GM12878 (cell line): ENCODE data around the gene RAD17. TPM values are rescaled to one million over a fixed set of nuclear protein-coding genes. Genes with fewer than 3 reads are reported as not detected.

Source experiments
- ATAC-seq: fragments of 200-7000 bp; cut with Tn5 transposase; 3 replicates; pipeline ENCODE4 v1.9.1; 2020; ENCODE audit warnings: mild to moderate bottlenecking, moderate library complexity
- BruUV-seq: library from RNA; stranded (reverse); fragments of 400-500 nt; replicated peaks from 2 replicates; lab custom pipeline; 2021; lab: Mats Ljungman, UMichigan
- CTCF ChIA-PET: fragments of 300-600 bp; sonication (Branson Sonifier 250); formaldehyde crosslinking; extraction: SDS; loops from one replicate; lab custom pipeline; 2021; ENCODE audit warnings: inconsistent platforms; lab: Yijun Ruan, JAX
- POLR2A ChIA-PET: fragments of 350-600 bp; formaldehyde crosslinking; extraction: SDS; loops from one replicate; lab custom pipeline; 2021; ENCODE audit warnings: inconsistent platforms; lab: Charles Lee
- RAD21 ChIA-PET: fragments of 300-600 bp; sonication (Branson Sonifier 250); formaldehyde crosslinking; loops from one replicate; lab custom pipeline; 2023; ENCODE audit warnings: antibody characterized with exemption; ENCODE audit not compliant: unreplicated experiment; lab: Charles Lee
- SMC1A ChIA-PET: fragments of 300-600 bp; sonication (Branson Sonifier 250); formaldehyde crosslinking; loops from one replicate; lab custom pipeline; 2023; ENCODE audit not compliant: unreplicated experiment, uncharacterized antibody; lab: Charles Lee
- DNase-seq: peaks from one replicate; pipeline ENCODE4 v3.0.0-alpha.2; 2011; ENCODE audit warnings: low read depth, low spot score
- FAIRE-seq: peaks from 3 replicates; lab custom pipeline; 2011; peaks lifted over from hg19 to GRCh38; lab: Jason Lieb, UNC
- H2AFZ ChIP-seq: 2 replicates; pipeline ENCODE4 v1.6.0; 2011; ENCODE audit warnings: low read depth, low read length, control low read depth; ENCODE audit not compliant: control insufficient read depth
- H3K27ac ChIP-seq: 2 replicates; pipeline ENCODE4 v1.5.1; 2011; ENCODE audit warnings: control low read depth; ENCODE audit not compliant: control insufficient read depth, insufficient read depth
- H3K27me3 ChIP-seq, 2 experiments: replicated peaks in 1 of 2; 2 replicates each; pipeline versions ENCODE4 v1.6.0 to v1.6.1; 2011; ENCODE audit warnings: low read length in 1 of 2; ENCODE audit not compliant: control insufficient read depth in 2 of 2, insufficient read depth in 2 of 2
- H3K36me3 ChIP-seq, 2 experiments: 2 replicates each; pipeline ENCODE4 v1.5.1; 2011; ENCODE audit warnings: low read length in 1 of 2; ENCODE audit not compliant: control insufficient read depth in 2 of 2, insufficient read depth in 2 of 2
- H3K4me1 ChIP-seq: 2 replicates; pipeline ENCODE4 v1.6.1; 2011; ENCODE audit warnings: mild to moderate bottlenecking, low read length, moderate library complexity, mixed read lengths; ENCODE audit not compliant: control insufficient read depth, insufficient read depth
- H3K4me2 ChIP-seq: 2 replicates; pipeline ENCODE4 v1.6.0; 2011; ENCODE audit warnings: control low read depth; ENCODE audit not compliant: control insufficient read depth, insufficient read depth
- H3K4me3 ChIP-seq: fragments of 200-600 bp; sonication (generic); 2 replicates; pipeline ENCODE4 v1.5.1; 2016
- H3K79me2 ChIP-seq: 2 replicates; pipeline ENCODE4 v1.6.0; 2011; ENCODE audit warnings: low read length; ENCODE audit not compliant: control insufficient read depth, insufficient read depth
- H3K9ac ChIP-seq: 2 replicates; pipeline ENCODE4 v1.8.0; 2011; ENCODE audit warnings: low read length, control low read depth, mixed read lengths; ENCODE audit not compliant: control insufficient read depth, insufficient read depth
- H3K9me3 ChIP-seq: replicated peaks from 3 replicates; pipeline ENCODE4 v1.5.1; 2011; ENCODE audit warnings: mild to moderate bottlenecking, low read length; ENCODE audit not compliant: control insufficient read depth, insufficient read depth
- H4K20me1 ChIP-seq: 2 replicates; pipeline ENCODE4 v1.6.0; 2011; ENCODE audit not compliant: control insufficient read depth, insufficient read depth
- BACH1 ChIP-seq: fragments of 450-650 bp; IDR thresholded peaks from 2 replicates; pipeline ENCODE4 v1.6.1; 2017; ENCODE audit warnings: mild to moderate bottlenecking, borderline replicate concordance
- CBFB ChIP-seq: IDR thresholded peaks from 2 replicates; pipeline ENCODE4 v1.6.1; 2016; ENCODE audit warnings: antibody characterized with exemption, low read depth
- CBX5 ChIP-seq: sonication (generic); IDR thresholded peaks from 2 replicates; pipeline ENCODE4 v1.6.1; 2016; ENCODE audit warnings: low read depth, moderate library complexity, mild to moderate bottlenecking, inconsistent platforms
- FOS ChIP-seq: IDR thresholded peaks from 3 replicates; pipeline ENCODE4 v1.6.1; 2011; ENCODE audit warnings: borderline replicate concordance; ENCODE audit not compliant: insufficient read length; ENCODE audit errors: extremely low read depth
- GABPA ChIP-seq: IDR thresholded peaks from 2 replicates; pipeline ENCODE4 v1.6.1; 2014; ENCODE audit warnings: antibody characterized with exemption, low read depth, mild to moderate bottlenecking, inconsistent platforms
- MTA3 ChIP-seq: IDR thresholded peaks from 2 replicates; pipeline ENCODE4 v1.6.1; 2012; ENCODE audit warnings: low read length, inconsistent platforms, borderline replicate concordance
- NFYA ChIP-seq: IDR thresholded peaks from 2 replicates; pipeline ENCODE4 v1.6.1; 2011; ENCODE audit warnings: low read depth, mild to moderate bottlenecking, low read length, improper control_type of control experiment, borderline replicate concordance
- NR2F1 ChIP-seq: fragments of 450-650 bp; conservative IDR thresholded peaks from 2 replicates; pipeline ENCODE4 v1.6.1; 2017; ENCODE audit warnings: mild to moderate bottlenecking
- PAX5 ChIP-seq: IDR thresholded peaks from 2 replicates; pipeline ENCODE4 v1.6.1; 2011; ENCODE audit warnings: low read depth, low read length, borderline replicate concordance
- POLR2AphosphoS5 ChIP-seq: IDR thresholded peaks from 2 replicates; pipeline ENCODE4 v1.6.1; 2011; ENCODE audit warnings: mild to moderate bottlenecking, low read length, inconsistent platforms
- POU2F2 ChIP-seq: IDR thresholded peaks from 3 replicates; pipeline ENCODE4 v1.6.1; 2011; ENCODE audit warnings: low read depth, mild to moderate bottlenecking, low read length, borderline replicate concordance
- SREBF2 ChIP-seq: IDR thresholded peaks from 2 replicates; pipeline ENCODE4 v1.6.1; 2012; ENCODE audit warnings: mild to moderate bottlenecking, low read length
- SRF ChIP-seq, 2 experiments: IDR thresholded peaks; 2 replicates each; pipeline ENCODE4 v1.6.1; 2011; ENCODE audit warnings: low read depth in 2 of 2, low read length in 2 of 2, mild to moderate bottlenecking in 1 of 2, moderate library complexity in 1 of 2
- STAT1 ChIP-seq: fragments of 450-650 bp; conservative IDR thresholded peaks from 2 replicates; pipeline ENCODE4 v1.6.1; 2014; ENCODE audit warnings: antibody characterized with exemption, mild to moderate bottlenecking
- TAF1 ChIP-seq: IDR thresholded peaks from 2 replicates; pipeline ENCODE4 v1.6.1; 2011; ENCODE audit warnings: mild to moderate bottlenecking, low read depth, low read length, borderline replicate concordance
- USF2 ChIP-seq: IDR thresholded peaks from 2 replicates; pipeline ENCODE4 v1.6.1; 2011; ENCODE audit warnings: low read depth, low read length, improper control_type of control experiment, borderline replicate concordance
- WRNIP1 ChIP-seq: IDR thresholded peaks from 2 replicates; pipeline ENCODE4 v1.6.1; 2011; ENCODE audit warnings: low read depth, low read length, improper control_type of control experiment, borderline replicate concordance
- YBX1 ChIP-seq: fragments of 450-650 bp; IDR thresholded peaks from 2 replicates; pipeline ENCODE4 v1.6.1; 2016; ENCODE audit warnings: antibody characterized with exemption
- ZBTB4 ChIP-seq: fragments of 450-650 bp; formaldehyde crosslinking; IDR thresholded peaks from 2 replicates; pipeline ENCODE4 v1.4.0; 2022; ENCODE audit warnings: mild to moderate bottlenecking, moderate library complexity
- ZNF207 ChIP-seq: fragments of 450-650 bp; IDR thresholded peaks from 2 replicates; pipeline ENCODE4 v1.6.1; 2014; ENCODE audit warnings: antibody characterized with exemption, mild to moderate bottlenecking, borderline replicate concordance
- WGBS: methylation state at CpG from one replicate; pipeline ENCODE4 v1.1.6; 2016; ENCODE audit warnings: low lambda C conversion rate; ENCODE audit not compliant: insufficient replicate concordance, insufficient coverage; ENCODE audit errors: missing lambda C conversion rate; 5-methylcytosine and 5-hydroxymethylcytosine counted together
- in situ Hi-C: fragments of 300-500 bp; cut with MboI; formaldehyde crosslinking; loops from 9 replicates; pipeline ENCODE4 v1.14.3; 2018; ENCODE audit warnings: mixed read lengths
- intact Hi-C: fragments of 100-400 bp; cut with micrococcal nuclease; formaldehyde crosslinking; loops from one replicate; pipeline ENCODE4 v1.14.2; 2022; ENCODE audit not compliant: unreplicated experiment
- polyA plus RNA-seq, 11 experiments: library from polyadenylated mRNA; depleted of rRNA in 4 of 11; unstranded in 6 of 11; stranded (reverse) in 5 of 11; fragments of >200 nt; fragmentation: Nextera tagmentation in 4 of 11; fragmentation: Illumina TruSeq in 1 of 11; extraction: Ambion mirVana in 4 of 11; extraction: Trizol in 1 of 11; gene quantifications; 1 replicate in 1 of 11; 2 replicates in 10 of 11; pipeline versions ENCODE4 v1.2.1 to v1.2.3, GENCODE V29; 2011 to 2016; ENCODE audit warnings: inconsistent platforms in 2 of 11, missing spikeins in 2 of 11, low read depth in 1 of 11
- total RNA-seq, 4 experiments: library from RNA; depleted of rRNA in 3 of 4; stranded (reverse); fragments of >200 nt in 3 of 4; fragmentation: Illumina TruSeq in 1 of 4; extraction: Trizol in 1 of 4; gene quantifications; 2 replicates each; pipeline versions ENCODE4 v1.2.1 to v1.2.3, GENCODE V29; 2013 to 2021

RAD17 gene
- total and polyA plus RNA-seq, 10 of the 15 experiments (the other 5 are each of a cell fraction or from before 2014, with no cell fraction given): 23.9 to 55.4 (median 44.5) TPM

- no peak for FAIRE-seq
Measured at GRCh38 chr5:69326365-69326764, 43.3 kb upstream of the RAD17 start.

More at GRCh38 chr5:69326365-69326764, 43.3 kb upstream of the RAD17 start:
- Histone ChIP-seq H3K79me2 (no peaks in the 10 kb centered on the region), H3K27me3 (no peaks in the 10 kb centered on the region), H3K9ac (no peak overlapping the region), H3K27ac (no peak overlapping the region), H3K4me3 (no peak overlapping the region), H3K4me2 (no peak overlapping the region), H4K20me1 (no peaks in the 10 kb centered on the region), H3K9me3 (no peaks in the 10 kb centered on the region), H3K4me1 (no peaks in the 10 kb centered on the region), H3K36me3 (no peaks in the 10 kb centered on the region), H2AFZ (no peak overlapping the region)
- ChIA-PET CTCF (interaction anchor here (0.6 kb wide), 1 partner anchor 282 kb away, joined by 3 read pairs; no protein-coding TSS in a partner anchor), RAD21 (no interaction called here), SMC1A (interaction anchor here (0.6 kb wide), 1 partner anchor 303 kb away, joined by 3 read pairs; no protein-coding TSS in a partner anchor), POLR2A (interaction anchor here (0.5 to 0.7 kb wide), 2 partner anchors 57 to 280 kb away, joined by 4 to 6 read pairs; no protein-coding TSS in a partner anchor)
- intact Hi-C loops (no loop called here), in situ Hi-C loops (no loop called here)
- no TSS peak for BruUV-seq
- TF ChIP-seq STAT1 (no peak), FOS (no peak), CBX5 (no peak), NR2F1 (no peak), ZNF207 (no peak), USF2 (no peak), TAF1 (no peak), POU2F2 (no peak), YBX1 (no peak), BACH1 (no peak), PAX5 (no peak), MTA3 (no peak), SRF (IDR thresholded peaks at IDR 0.05; ENCODE audit: low read depth in 2 of 2, low read length in 2 of 2) (no peak), WRNIP1 (no peak), POLR2AphosphoS5 (no peak), SREBF2 (no peak), GABPA (no peak), CBFB (no peak), NFYA (no peak), ZBTB4 (CRISPR knock-in tag) (no peak)
- WGBS: 100% methylated on average over 1 of the region's 1 CpG
- DNase-seq (no peak), ATAC-seq (no peak)
